Measurements from ENCODE around the gene TMEM14B. TPM values are rescaled to one million over a fixed set of nuclear protein-coding genes. Genes with fewer than 3 reads are reported as not detected.
"Not testable (repeated sequence)": the region's sequence is repeated elsewhere in the genome, so short reads cannot be mapped to it uniquely, and the experiment has no call there.

Gene TMEM14B
- total and polyA plus RNA-seq, 9 of the 15 experiments (the other 6 are each of a cell fraction or from before 2014, with no cell fraction given), result 174 to 862 (median 263) TPM

DNA sequence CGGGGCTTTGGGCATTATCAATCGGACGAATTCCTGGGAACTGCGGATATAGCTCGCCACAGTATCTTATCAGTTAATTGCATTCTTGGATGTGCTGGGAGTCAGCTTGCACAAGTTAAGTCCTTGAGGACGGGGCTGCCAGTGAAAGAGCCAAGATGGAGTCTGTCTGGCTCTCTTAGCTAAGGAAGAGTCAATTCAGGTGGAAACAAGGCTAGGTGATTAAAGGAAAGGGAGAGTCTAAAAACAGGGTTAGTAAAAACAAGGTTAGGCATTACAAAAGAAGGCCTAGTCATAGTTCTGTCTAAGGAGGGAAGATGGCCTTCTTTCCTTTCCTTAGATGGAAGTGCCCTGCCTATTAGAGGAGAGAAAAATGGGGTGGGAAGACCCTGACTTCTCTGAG, 3.0 kb downstream of the TMEM14B start (continued):
- peak; percentile 92 for TF ChIP-seq DDX20 (tag; IDR thresholded peaks at IDR 0.05; ENCODE audit: low read depth)
- TF ChIP-seq PTTG1 (tag; IDR thresholded peaks at IDR 0.05; ENCODE audit: low read depth), result peak; percentile 92
- TF ChIP-seq RREB1 (CRISPR knock-in tag; IDR thresholded peaks at IDR 0.05), result peak; percentile 88; the same call in 1 of the 2 replicates
- TF ChIP-seq ZNF707 (CRISPR knock-in tag; conservative IDR thresholded peaks at IDR 0.05), result peak; percentile 62; the same call in 1 of the 2 replicates
- TF ChIP-seq OTX1 (CRISPR knock-in tag; IDR thresholded peaks at IDR 0.05), result 0 out of 2 replicates have a peak, but pooled peaks have one; percentile 22
- TF ChIP-seq FOXO4 (CRISPR knock-in tag; IDR thresholded peaks at IDR 0.05), result 0 out of 2 replicates have a peak, but pooled peaks have one; percentile 41
- TF ChIP-seq, protein P1, sequence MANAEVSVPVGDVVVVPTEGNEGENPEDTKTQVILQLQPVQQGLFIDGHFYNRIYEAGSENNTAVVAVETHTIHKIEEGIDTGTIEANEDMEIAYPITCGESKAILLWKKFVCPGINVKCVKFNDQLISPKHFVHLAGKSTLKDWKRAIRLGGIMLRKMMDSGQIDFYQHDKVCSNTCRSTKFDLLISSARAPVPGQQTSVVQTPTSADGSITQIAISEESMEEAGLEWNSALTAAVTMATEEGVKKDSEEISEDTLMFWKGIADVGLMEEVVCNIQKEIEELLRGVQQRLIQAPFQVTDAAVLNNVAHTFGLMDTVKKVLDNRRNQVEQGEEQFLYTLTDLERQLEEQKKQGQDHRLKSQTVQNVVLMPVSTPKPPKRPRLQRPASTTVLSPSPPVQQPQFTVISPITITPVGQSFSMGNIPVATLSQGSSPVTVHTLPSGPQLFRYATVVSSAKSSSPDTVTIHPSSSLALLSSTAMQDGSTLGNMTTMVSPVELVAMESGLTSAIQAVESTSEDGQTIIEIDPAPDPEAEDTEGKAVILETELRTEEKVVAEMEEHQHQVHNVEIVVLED (CRISPR knock-in tag; IDR thresholded peaks at IDR 0.05), result 0 out of 2 replicates have a peak, but pooled peaks have one; percentile 29
- TF ChIP-seq GTF2A2 (tag; IDR thresholded peaks at IDR 0.05), result peak; percentile 91
- not testable (repeated sequence) for TF ChIP-seq PBX2 (CRISPR knock-in tag; IDR thresholded peaks at IDR 0.05; ENCODE audit: low read depth); ATF1 (CRISPR knock-in tag; IDR thresholded peaks at IDR 0.05)
- TF ChIP-seq PBX2 (tag; conservative IDR thresholded peaks at IDR 0.05; ENCODE audit: low read depth), result peak; percentile 58
- TF ChIP-seq ZNF175 (CRISPR knock-in tag; IDR thresholded peaks at IDR 0.05; ENCODE audit: low read depth), result peak; percentile 71
- TF ChIP-seq ATF1 (tag; IDR thresholded peaks at IDR 0.05), result 0 out of 2 replicates have a peak, but pooled peaks have one; percentile 20
- peak; percentile 73; the same call in 1 of the 2 replicates for TF ChIP-seq ZFP1 (CRISPR knock-in tag; IDR thresholded peaks at IDR 0.05)
- 0 out of 2 replicates have a peak, but pooled peaks have one; percentile 47 for TF ChIP-seq ERF (CRISPR knock-in tag; IDR thresholded peaks at IDR 0.05)
- TF ChIP-seq TCF15 (CRISPR knock-in tag; IDR thresholded peaks at IDR 0.05), result 0 out of 2 replicates have a peak, but pooled peaks have one; percentile 37
